Activated CD4-positive, alpha-beta T cell treated with anti-CD3 and anti-CD28 coated beads, Interleukin-2, amount 10 ng/mL, durations not matched to agents 24 days and 14 days (primary cell): ENCODE measurements around the gene PCDHB14. TPM values are rescaled to one million over a fixed set of nuclear protein-coding genes. Genes with fewer than 3 reads are reported as not detected.

Experiments used
- total RNA-seq: library from RNA; stranded (reverse); gene quantifications from 2 replicates; pipeline ENCODE4 v1.2.3, GENCODE V29; 2022

Gene PCDHB14
- total RNA-seq, 1 donor from 2014 or later, result not detected

Other genes starting within 250 kb of the PCDHB14 start
- gene PCDHB1, start 172.0 kb upstream of the PCDHB14 start, total RNA-seq, result not detected in 2 replicates
- 0.19 TPM in 1 of 2 replicates, not detected in the other for gene PCDHB2, start 128.7 kb upstream of the PCDHB14 start, total RNA-seq
- not detected in 2 replicates for gene PCDHB3, start 122.9 kb upstream of the PCDHB14 start, total RNA-seq
- gene PCDHB4, start 101.5 kb upstream of the PCDHB14 start, total RNA-seq, result not detected in 2 replicates
- not detected in 2 replicates for gene PCDHB5, start 88.1 kb upstream of the PCDHB14 start, total RNA-seq
- not detected in 2 replicates for gene PCDHB6, start 73.3 kb upstream of the PCDHB14 start, total RNA-seq
- gene PCDHB7, start 50.7 kb upstream of the PCDHB14 start, total RNA-seq, result not detected in 2 replicates
- not detected in 2 replicates for gene PCDHB8, start 45.6 kb upstream of the PCDHB14 start, total RNA-seq
- not detected in 2 replicates for gene PCDHB16, start 41.0 kb upstream of the PCDHB14 start, total RNA-seq
- gene PCDHB9, start 36.2 kb upstream of the PCDHB14 start, total RNA-seq, result not detected in 2 replicates
- gene PCDHB10, start 31.0 kb upstream of the PCDHB14 start, total RNA-seq, result not detected in 2 replicates
- not detected in 2 replicates for gene PCDHB11, start 23.7 kb upstream of the PCDHB14 start, total RNA-seq
- not detected in 2 replicates for gene PCDHB12, start 14.6 kb upstream of the PCDHB14 start, total RNA-seq
- 0.05 TPM in 1 of 2 replicates, not detected in the other for gene PCDHB13, start 9.4 kb upstream of the PCDHB14 start, total RNA-seq
- not detected in 2 replicates for gene PCDHB15, start 22.1 kb downstream of the PCDHB14 start, total RNA-seq
- gene SLC25A2, start 80.7 kb downstream of the PCDHB14 start, total RNA-seq, result 0.14 and 0.23 TPM in 2 replicates
- gene TAF7, start 97.4 kb downstream of the PCDHB14 start, total RNA-seq, result 71.5 and 75.0 TPM in 2 replicates
- 0.07 and 0.09 TPM in 2 replicates for gene PCDHGA1, start 107.2 kb downstream of the PCDHB14 start, total RNA-seq
- 0.07 and 0.12 TPM in 2 replicates for gene PCDHGA2, start 115.4 kb downstream of the PCDHB14 start, total RNA-seq
- 0.14 and 0.19 TPM in 2 replicates for gene PCDHGA3, start 120.5 kb downstream of the PCDHB14 start, total RNA-seq
- 0.14 and 0.19 TPM in 2 replicates for gene PCDHGB1, start 126.8 kb downstream of the PCDHB14 start, total RNA-seq
- 0.33 and 0.37 TPM in 2 replicates for gene PCDHGA4, start 131.7 kb downstream of the PCDHB14 start, total RNA-seq
- gene PCDHGB2, start 136.7 kb downstream of the PCDHB14 start, total RNA-seq, result 0.63 and 0.97 TPM in 2 replicates
- gene PCDHGA5, start 140.8 kb downstream of the PCDHB14 start, total RNA-seq, result 0.19 and 0.51 TPM in 2 replicates
- 0.40 and 0.49 TPM in 2 replicates for gene PCDHGB3, start 146.9 kb downstream of the PCDHB14 start, total RNA-seq
- 0.31 and 0.54 TPM in 2 replicates for gene PCDHGA6, start 150.5 kb downstream of the PCDHB14 start, total RNA-seq
- 0.05 and 0.23 TPM in 2 replicates for gene PCDHGA7, start 159.4 kb downstream of the PCDHB14 start, total RNA-seq
- gene PCDHGB4, start 164.4 kb downstream of the PCDHB14 start, total RNA-seq, result 0.21 TPM in 2 replicates
- gene PCDHGA8, start 169.3 kb downstream of the PCDHB14 start, total RNA-seq, result 0.02 and 0.09 TPM in 2 replicates
- 0.43 and 0.47 TPM in 2 replicates for gene PCDHGB5, start 174.6 kb downstream of the PCDHB14 start, total RNA-seq
- 0.33 and 0.44 TPM in 2 replicates for gene PCDHGA9, start 179.4 kb downstream of the PCDHB14 start, total RNA-seq
- gene PCDHGB6, start 184.7 kb downstream of the PCDHB14 start, total RNA-seq, result 0.09 and 0.14 TPM in 2 replicates
- gene PCDHGA10, start 189.6 kb downstream of the PCDHB14 start, total RNA-seq, result 0.07 and 0.21 TPM in 2 replicates
- gene PCDHGB7, start 194.3 kb downstream of the PCDHB14 start, total RNA-seq, result 0.12 and 0.17 TPM in 2 replicates
- gene PCDHGA11, start 197.7 kb downstream of the PCDHB14 start, total RNA-seq, result 0.23 and 0.31 TPM in 2 replicates
- gene PCDHGA12, start 207.2 kb downstream of the PCDHB14 start, total RNA-seq, result 0.12 and 0.16 TPM in 2 replicates